GM23338 (cell line): ENCODE data around the gene PPARD. TPM values are rescaled to one million over a fixed set of nuclear protein-coding genes. Genes with fewer than 3 reads are reported as not detected.
A peak's percentile ranks its signal among the peaks of the same experiment; 100 is the strongest.

ENCODE experiments used
- ATAC-seq: fragments of 200-7000 bp; cut with Tn5 transposase; 3 replicates; pipeline ENCODE4 v1.9.1; 2020
- DNase-seq: peaks from one replicate; pipeline ENCODE4 v3.0.0-alpha.2; 2015; ENCODE audit warnings: low spot score
- H2AFZ ChIP-seq: fragments of 200-600 bp; sonication (generic); 2 replicates; pipeline ENCODE4 v1.8.0; 2016; ENCODE audit warnings: antibody characterized with exemption, mild to moderate bottlenecking, moderate library complexity
- H3F3A ChIP-seq: fragments of 200-600 bp; sonication (generic); replicated peaks from 2 replicates; pipeline ENCODE4 v1.8.0; 2017; ENCODE audit warnings: antibody characterized with exemption, mixed run types, low read depth
- H3K27ac ChIP-seq: fragments of 200-600 bp; sonication (generic); 2 replicates; pipeline ENCODE4 v1.6.1; 2016; ENCODE audit warnings: low read depth
- H3K27me3 ChIP-seq: fragments of 200-600 bp; sonication (generic); 2 replicates; pipeline ENCODE4 v1.8.0; 2016; ENCODE audit warnings: mild to moderate bottlenecking, mixed run types, moderate library complexity; ENCODE audit not compliant: insufficient read depth
- H3K36me3 ChIP-seq: fragments of 200-600 bp; sonication (generic); 2 replicates; pipeline ENCODE4 v1.8.0; 2016; ENCODE audit warnings: mild to moderate bottlenecking; ENCODE audit not compliant: insufficient read depth
- H3K4me1 ChIP-seq: fragments of 200-600 bp; sonication (generic); 2 replicates; pipeline ENCODE4 v1.8.0; 2016; ENCODE audit warnings: mild to moderate bottlenecking, moderate library complexity; ENCODE audit not compliant: insufficient read depth
- H3K4me2 ChIP-seq: fragments of 200-600 bp; sonication (generic); 2 replicates; pipeline ENCODE4 v1.7.1; 2017; ENCODE audit warnings: mixed run types
- H3K4me3 ChIP-seq: fragments of 200-600 bp; sonication (generic); 2 replicates; pipeline ENCODE4 v1.6.1; 2016; ENCODE audit warnings: mixed run types
- H3K79me2 ChIP-seq: fragments of 200-600 bp; sonication (generic); replicated peaks from 2 replicates; pipeline ENCODE4 v1.8.0; 2017; ENCODE audit warnings: mild to moderate bottlenecking; ENCODE audit not compliant: insufficient read depth
- H3K9me2 ChIP-seq: fragments of 200-600 bp; sonication (generic); 2 replicates; pipeline ENCODE4 v1.8.0; 2017; ENCODE audit not compliant: insufficient read depth
- H4K20me1 ChIP-seq: fragments of 200-600 bp; sonication (generic); replicated peaks from 2 replicates; pipeline ENCODE4 v1.8.0; 2017; ENCODE audit warnings: mild to moderate bottlenecking; ENCODE audit not compliant: insufficient read depth
- H3K27ac Mint-ChIP-seq: 2 replicates; pipeline ENCODE4 v1.8.0; 2020; ENCODE audit warnings: inconsistent platforms, mild to moderate bottlenecking, moderate library complexity, mixed read lengths
- H3K27me3 Mint-ChIP-seq: 3 replicates; pipeline ENCODE4 v1.8.0; 2022; ENCODE audit warnings: low read depth, mild to moderate bottlenecking, moderate library complexity, mixed read lengths, inconsistent platforms; ENCODE audit not compliant: insufficient read depth, poor library complexity
- H3K36me3 Mint-ChIP-seq: 3 replicates; pipeline ENCODE4 v1.8.0; 2021; ENCODE audit warnings: low read depth, mild to moderate bottlenecking, inconsistent platforms, moderate library complexity, mixed read lengths
- H3K4me1 Mint-ChIP-seq: 3 replicates; pipeline ENCODE4 v1.8.0; 2020; ENCODE audit warnings: mild to moderate bottlenecking, inconsistent platforms, mixed read lengths
- H3K4me3 Mint-ChIP-seq: 3 replicates; pipeline ENCODE4 v1.8.0; 2021; ENCODE audit warnings: moderate library complexity, mild to moderate bottlenecking, inconsistent platforms, mixed read lengths
- H3K9me3 Mint-ChIP-seq: 3 replicates; pipeline ENCODE4 v1.8.0; 2020; ENCODE audit warnings: moderate library complexity, mild to moderate bottlenecking, inconsistent platforms, mixed read lengths
- CREB1 ChIP-seq: fragments of 250-450 bp; sonication (Bioruptor Pico); IDR thresholded peaks from 2 replicates; pipeline ENCODE4 v1.5.0; 2020; ENCODE audit warnings: low read depth, mild to moderate bottlenecking, moderate library complexity
- ETS1 ChIP-seq: IDR thresholded peaks from 2 replicates; pipeline ENCODE4 v1.6.1; 2016; ENCODE audit warnings: antibody characterized with exemption
- EZH2 ChIP-seq: fragments of 200-600 bp; sonication (generic); IDR thresholded peaks from one replicate; pipeline ENCODE4 v1.8.0; 2017; ENCODE audit warnings: antibody characterized with exemption, mild to moderate bottlenecking, low read depth; ENCODE audit not compliant: unreplicated experiment
- EZH2phosphoT487 ChIP-seq: fragments of 200-600 bp; sonication (generic); IDR thresholded peaks from one replicate; pipeline ENCODE4 v1.8.1; 2018; ENCODE audit warnings: antibody characterized with exemption; ENCODE audit not compliant: unreplicated experiment
- JUNB ChIP-seq: IDR thresholded peaks from one replicate; pipeline ENCODE4 v1.6.1; 2016; ENCODE audit warnings: antibody characterized with exemption; ENCODE audit not compliant: unreplicated experiment
- NANOG ChIP-seq: IDR thresholded peaks from 2 replicates; pipeline ENCODE4 v1.6.1; 2016; ENCODE audit warnings: antibody characterized with exemption, borderline replicate concordance
- POLR2AphosphoS5 ChIP-seq: IDR thresholded peaks from 2 replicates; pipeline ENCODE4 v1.6.1; 2016; ENCODE audit warnings: antibody characterized with exemption, low read depth
- STAT1 ChIP-seq: IDR thresholded peaks from one replicate; pipeline ENCODE4 v1.6.1; 2016; ENCODE audit warnings: antibody characterized with exemption; ENCODE audit not compliant: unreplicated experiment
- ZNF114 ChIP-seq: fragments of 250-450 bp; sonication (Bioruptor Pico); IDR thresholded peaks from 2 replicates; pipeline ENCODE4 v1.5.0; 2020; ENCODE audit warnings: mild to moderate bottlenecking, moderate library complexity
- ZNF331 ChIP-seq: fragments of 250-450 bp; sonication (Bioruptor Pico); IDR thresholded peaks from 2 replicates; pipeline ENCODE4 v1.5.0; 2020; ENCODE audit warnings: low read depth, mild to moderate bottlenecking, moderate library complexity
- polyA plus RNA-seq: library from polyadenylated mRNA; unstranded; fragments of >200 nt; fragmentation: Nextera tagmentation; extraction: Ambion mirVana; gene quantifications from 2 replicates; pipeline ENCODE4 v1.2.1, GENCODE V29; 2016
- total RNA-seq: library from RNA; depleted of rRNA; stranded (reverse); fragments of >200 nt; shearing (Covaris generic); gene quantifications from 2 replicates; pipeline ENCODE4 v1.2.3, GENCODE V29; 2014
- TF ChIP-seq, protein P1 (sequence below): IDR thresholded peaks from one replicate; pipeline ENCODE4 v1.6.1; 2018; ENCODE audit warnings: antibody characterized with exemption; ENCODE audit not compliant: unreplicated experiment
- TF ChIP-seq, protein P2 (sequence below), 2 experiments: fragments of 200-600 bp in 1 of 2; sonication (generic) in 1 of 2; conservative IDR thresholded peaks; 2 replicates each; pipeline versions ENCODE4 v1.5.1 to v1.6.1; 2016 to 2017; ENCODE audit warnings: antibody characterized with exemption in 2 of 2, low read depth in 2 of 2, mild to moderate bottlenecking in 2 of 2, moderate library complexity in 1 of 2
- TF ChIP-seq, protein P3 (sequence below): fragments of 250-450 bp; sonication (Bioruptor Pico); IDR thresholded peaks from 2 replicates; pipeline ENCODE4 v1.5.0; 2020; ENCODE audit warnings: mild to moderate bottlenecking, moderate library complexity

Gene PPARD
- total and polyA plus RNA-seq, 2 experiments from 2014 or later, result 5.1 to 9.7 TPM

- Mint-ChIP-seq H3K27me3 (peaks cover 8% of the 10 kb centered on the region), H3K36me3 (peaks cover 17% of the 10 kb centered on the region), H3K27ac (no peak overlapping the region), H3K9me3 (peaks cover 18% of the 10 kb centered on the region), H3K4me3 (no peak overlapping the region), H3K4me1 (no peaks in the 10 kb centered on the region; the same call in 2 of the 3 replicates)
- no peaks in the 10 kb centered on the region for H3K27me3 ChIP-seq
- no peak overlapping the region for H3K4me2 ChIP-seq
- no peak overlapping the region for H3K4me3 ChIP-seq
- H3F3A ChIP-seq, result no peaks in the 10 kb centered on the region
- no peaks in the 10 kb centered on the region for H3K4me1 ChIP-seq
- DNase-seq (no peak), ATAC-seq (0 out of 3 replicates have a peak, but pooled peaks have one; percentile 24)
- H3K27ac ChIP-seq, result no peak overlapping the region
- TF ChIP-seq, protein P1, sequence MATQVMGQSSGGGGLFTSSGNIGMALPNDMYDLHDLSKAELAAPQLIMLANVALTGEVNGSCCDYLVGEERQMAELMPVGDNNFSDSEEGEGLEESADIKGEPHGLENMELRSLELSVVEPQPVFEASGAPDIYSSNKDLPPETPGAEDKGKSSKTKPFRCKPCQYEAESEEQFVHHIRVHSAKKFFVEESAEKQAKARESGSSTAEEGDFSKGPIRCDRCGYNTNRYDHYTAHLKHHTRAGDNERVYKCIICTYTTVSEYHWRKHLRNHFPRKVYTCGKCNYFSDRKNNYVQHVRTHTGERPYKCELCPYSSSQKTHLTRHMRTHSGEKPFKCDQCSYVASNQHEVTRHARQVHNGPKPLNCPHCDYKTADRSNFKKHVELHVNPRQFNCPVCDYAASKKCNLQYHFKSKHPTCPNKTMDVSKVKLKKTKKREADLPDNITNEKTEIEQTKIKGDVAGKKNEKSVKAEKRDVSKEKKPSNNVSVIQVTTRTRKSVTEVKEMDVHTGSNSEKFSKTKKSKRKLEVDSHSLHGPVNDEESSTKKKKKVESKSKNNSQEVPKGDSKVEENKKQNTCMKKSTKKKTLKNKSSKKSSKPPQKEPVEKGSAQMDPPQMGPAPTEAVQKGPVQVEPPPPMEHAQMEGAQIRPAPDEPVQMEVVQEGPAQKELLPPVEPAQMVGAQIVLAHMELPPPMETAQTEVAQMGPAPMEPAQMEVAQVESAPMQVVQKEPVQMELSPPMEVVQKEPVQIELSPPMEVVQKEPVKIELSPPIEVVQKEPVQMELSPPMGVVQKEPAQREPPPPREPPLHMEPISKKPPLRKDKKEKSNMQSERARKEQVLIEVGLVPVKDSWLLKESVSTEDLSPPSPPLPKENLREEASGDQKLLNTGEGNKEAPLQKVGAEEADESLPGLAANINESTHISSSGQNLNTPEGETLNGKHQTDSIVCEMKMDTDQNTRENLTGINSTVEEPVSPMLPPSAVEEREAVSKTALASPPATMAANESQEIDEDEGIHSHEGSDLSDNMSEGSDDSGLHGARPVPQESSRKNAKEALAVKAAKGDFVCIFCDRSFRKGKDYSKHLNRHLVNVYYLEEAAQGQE, result no peak
- TF ChIP-seq STAT1 (no peak), EZH2 (no peak), POLR2AphosphoS5 (no peak), JUNB (no peak), ZNF114 (no peak), EZH2phosphoT487 (no peak), CREB1 (CRISPR knock-in tag) (no peak), ETS1 (no peak), NANOG (no peak), ZNF331 (no peak)
- TF ChIP-seq, protein P2, sequence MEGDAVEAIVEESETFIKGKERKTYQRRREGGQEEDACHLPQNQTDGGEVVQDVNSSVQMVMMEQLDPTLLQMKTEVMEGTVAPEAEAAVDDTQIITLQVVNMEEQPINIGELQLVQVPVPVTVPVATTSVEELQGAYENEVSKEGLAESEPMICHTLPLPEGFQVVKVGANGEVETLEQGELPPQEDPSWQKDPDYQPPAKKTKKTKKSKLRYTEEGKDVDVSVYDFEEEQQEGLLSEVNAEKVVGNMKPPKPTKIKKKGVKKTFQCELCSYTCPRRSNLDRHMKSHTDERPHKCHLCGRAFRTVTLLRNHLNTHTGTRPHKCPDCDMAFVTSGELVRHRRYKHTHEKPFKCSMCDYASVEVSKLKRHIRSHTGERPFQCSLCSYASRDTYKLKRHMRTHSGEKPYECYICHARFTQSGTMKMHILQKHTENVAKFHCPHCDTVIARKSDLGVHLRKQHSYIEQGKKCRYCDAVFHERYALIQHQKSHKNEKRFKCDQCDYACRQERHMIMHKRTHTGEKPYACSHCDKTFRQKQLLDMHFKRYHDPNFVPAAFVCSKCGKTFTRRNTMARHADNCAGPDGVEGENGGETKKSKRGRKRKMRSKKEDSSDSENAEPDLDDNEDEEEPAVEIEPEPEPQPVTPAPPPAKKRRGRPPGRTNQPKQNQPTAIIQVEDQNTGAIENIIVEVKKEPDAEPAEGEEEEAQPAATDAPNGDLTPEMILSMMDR (conservative IDR thresholded peaks at IDR 0.05; ENCODE audit: low read depth in 2 of 2), result no peak
- TF ChIP-seq, protein P3, sequence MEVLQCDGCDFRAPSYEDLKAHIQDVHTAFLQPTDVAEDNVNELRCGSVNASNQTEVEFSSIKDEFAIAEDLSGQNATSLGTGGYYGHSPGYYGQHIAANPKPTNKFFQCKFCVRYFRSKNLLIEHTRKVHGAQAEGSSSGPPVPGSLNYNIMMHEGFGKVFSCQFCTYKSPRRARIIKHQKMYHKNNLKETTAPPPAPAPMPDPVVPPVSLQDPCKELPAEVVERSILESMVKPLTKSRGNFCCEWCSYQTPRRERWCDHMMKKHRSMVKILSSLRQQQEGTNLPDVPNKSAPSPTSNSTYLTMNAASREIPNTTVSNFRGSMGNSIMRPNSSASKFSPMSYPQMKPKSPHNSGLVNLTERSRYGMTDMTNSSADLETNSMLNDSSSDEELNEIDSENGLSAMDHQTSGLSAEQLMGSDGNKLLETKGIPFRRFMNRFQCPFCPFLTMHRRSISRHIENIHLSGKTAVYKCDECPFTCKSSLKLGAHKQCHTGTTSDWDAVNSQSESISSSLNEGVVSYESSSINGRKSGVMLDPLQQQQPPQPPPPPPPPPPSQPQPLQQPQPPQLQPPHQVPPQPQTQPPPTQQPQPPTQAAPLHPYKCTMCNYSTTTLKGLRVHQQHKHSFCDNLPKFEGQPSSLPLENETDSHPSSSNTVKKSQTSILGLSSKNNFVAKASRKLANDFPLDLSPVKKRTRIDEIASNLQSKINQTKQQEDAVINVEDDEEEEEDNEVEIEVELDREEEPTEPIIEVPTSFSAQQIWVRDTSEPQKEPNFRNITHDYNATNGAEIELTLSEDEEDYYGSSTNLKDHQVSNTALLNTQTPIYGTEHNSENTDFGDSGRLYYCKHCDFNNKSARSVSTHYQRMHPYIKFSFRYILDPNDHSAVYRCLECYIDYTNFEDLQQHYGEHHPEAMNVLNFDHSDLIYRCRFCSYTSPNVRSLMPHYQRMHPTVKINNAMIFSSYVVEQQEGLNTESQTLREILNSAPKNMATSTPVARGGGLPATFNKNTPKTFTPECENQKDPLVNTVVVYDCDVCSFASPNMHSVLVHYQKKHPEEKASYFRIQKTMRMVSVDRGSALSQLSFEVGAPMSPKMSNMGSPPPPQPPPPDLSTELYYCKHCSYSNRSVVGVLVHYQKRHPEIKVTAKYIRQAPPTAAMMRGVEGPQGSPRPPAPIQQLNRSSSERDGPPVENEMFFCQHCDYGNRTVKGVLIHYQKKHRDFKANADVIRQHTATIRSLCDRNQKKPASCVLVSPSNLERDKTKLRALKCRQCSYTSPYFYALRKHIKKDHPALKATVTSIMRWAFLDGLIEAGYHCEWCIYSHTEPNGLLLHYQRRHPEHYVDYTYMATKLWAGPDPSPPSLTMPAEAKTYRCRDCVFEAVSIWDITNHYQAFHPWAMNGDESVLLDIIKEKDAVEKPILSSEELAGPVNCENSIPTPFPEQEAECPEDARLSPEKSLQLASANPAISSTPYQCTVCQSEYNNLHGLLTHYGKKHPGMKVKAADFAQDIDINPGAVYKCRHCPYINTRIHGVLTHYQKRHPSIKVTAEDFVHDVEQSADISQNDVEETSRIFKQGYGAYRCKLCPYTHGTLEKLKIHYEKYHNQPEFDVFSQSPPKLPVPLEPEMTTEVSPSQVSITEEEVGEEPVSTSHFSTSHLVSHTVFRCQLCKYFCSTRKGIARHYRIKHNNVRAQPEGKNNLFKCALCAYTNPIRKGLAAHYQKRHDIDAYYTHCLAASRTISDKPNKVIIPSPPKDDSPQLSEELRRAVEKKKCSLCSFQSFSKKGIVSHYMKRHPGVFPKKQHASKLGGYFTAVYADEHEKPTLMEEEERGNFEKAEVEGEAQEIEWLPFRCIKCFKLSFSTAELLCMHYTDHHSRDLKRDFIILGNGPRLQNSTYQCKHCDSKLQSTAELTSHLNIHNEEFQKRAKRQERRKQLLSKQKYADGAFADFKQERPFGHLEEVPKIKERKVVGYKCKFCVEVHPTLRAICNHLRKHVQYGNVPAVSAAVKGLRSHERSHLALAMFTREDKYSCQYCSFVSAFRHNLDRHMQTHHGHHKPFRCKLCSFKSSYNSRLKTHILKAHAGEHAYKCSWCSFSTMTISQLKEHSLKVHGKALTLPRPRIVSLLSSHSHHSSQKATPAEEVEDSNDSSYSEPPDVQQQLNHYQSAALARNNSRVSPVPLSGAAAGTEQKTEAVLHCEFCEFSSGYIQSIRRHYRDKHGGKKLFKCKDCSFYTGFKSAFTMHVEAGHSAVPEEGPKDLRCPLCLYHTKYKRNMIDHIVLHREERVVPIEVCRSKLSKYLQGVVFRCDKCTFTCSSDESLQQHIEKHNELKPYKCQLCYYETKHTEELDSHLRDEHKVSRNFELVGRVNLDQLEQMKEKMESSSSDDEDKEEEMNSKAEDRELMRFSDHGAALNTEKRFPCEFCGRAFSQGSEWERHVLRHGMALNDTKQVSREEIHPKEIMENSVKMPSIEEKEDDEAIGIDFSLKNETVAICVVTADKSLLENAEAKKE (CRISPR knock-in tag), result no peak
- H3K79me2 ChIP-seq, result no peaks in the 10 kb centered on the region
- no peak overlapping the region for H2AFZ ChIP-seq
- H3K9me2 ChIP-seq, result 0 out of 2 replicates have a peak, but pooled peaks cover 3% of the 10 kb centered on the region
- no peaks in the 10 kb centered on the region for H4K20me1 ChIP-seq
- 0 out of 2 replicates have a peak, but pooled peaks cover 3% of the 10 kb centered on the region for H3K36me3 ChIP-seq
Observed at GRCh38 chr6:35386989-35387388, 44.6 kb downstream of the PPARD start.
